Parietal lobe (tissue), 1 donor: ENCODE results near the gene VPS35L. TPM values are rescaled to one million over a fixed set of nuclear protein-coding genes. Genes with fewer than 3 reads are reported as not detected.

Experiments
- total RNA-seq: library from RNA; depleted of rRNA; stranded (reverse); fragments of >200 nt; gene quantifications from one replicate; pipeline ENCODE4 v1.2.3, GENCODE V29; 2014

The VPS35L gene, protein sequence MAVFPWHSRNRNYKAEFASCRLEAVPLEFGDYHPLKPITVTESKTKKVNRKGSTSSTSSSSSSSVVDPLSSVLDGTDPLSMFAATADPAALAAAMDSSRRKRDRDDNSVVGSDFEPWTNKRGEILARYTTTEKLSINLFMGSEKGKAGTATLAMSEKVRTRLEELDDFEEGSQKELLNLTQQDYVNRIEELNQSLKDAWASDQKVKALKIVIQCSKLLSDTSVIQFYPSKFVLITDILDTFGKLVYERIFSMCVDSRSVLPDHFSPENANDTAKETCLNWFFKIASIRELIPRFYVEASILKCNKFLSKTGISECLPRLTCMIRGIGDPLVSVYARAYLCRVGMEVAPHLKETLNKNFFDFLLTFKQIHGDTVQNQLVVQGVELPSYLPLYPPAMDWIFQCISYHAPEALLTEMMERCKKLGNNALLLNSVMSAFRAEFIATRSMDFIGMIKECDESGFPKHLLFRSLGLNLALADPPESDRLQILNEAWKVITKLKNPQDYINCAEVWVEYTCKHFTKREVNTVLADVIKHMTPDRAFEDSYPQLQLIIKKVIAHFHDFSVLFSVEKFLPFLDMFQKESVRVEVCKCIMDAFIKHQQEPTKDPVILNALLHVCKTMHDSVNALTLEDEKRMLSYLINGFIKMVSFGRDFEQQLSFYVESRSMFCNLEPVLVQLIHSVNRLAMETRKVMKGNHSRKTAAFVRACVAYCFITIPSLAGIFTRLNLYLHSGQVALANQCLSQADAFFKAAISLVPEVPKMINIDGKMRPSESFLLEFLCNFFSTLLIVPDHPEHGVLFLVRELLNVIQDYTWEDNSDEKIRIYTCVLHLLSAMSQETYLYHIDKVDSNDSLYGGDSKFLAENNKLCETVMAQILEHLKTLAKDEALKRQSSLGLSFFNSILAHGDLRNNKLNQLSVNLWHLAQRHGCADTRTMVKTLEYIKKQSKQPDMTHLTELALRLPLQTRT
- total RNA-seq: 54.5 TPM

DNA sequence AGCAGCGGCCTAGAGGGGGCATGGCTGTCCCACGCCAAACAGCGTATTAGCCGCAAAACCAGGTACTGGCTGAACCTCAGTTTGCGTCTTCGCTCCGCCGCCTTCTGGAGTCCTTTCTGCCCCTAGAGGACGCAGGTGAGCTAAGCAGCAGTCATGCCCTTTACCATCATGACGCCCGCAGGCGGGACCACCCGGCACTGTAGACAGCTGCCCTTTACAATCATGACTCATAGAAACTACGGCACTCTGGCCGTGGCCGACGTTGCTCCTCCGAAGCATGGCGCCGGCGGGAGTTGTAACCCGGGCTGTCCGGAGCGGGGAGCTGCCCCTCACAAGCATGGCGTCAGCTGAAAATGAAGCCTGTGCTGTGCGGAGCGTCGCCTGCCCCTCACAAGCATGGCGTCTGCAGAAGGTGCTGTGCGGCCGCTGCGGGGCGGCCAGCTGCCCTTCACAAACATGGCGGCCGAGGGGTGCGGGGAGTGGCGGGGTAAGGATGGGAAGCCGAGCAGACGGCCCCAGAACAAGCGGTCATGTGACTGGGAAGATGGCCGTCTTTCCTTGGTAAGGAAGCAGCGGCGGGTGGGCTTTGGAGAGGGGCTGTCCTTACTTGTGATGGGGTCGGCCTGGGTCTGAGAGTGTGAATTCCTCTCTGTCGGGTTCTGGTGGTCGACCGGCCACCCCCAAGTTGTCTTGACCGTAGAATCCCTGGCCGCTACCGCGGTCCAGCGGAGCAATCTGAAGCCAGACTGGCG is at the start of gene VPS35L:
Gene VPS35L (plus strand): TSS at position 518 of the 752 bp plus-strand sequence. CDS start 27 bp downstream, at position 545.

GRCh38 chr16:19521471-19522396 is 33.8 kb upstream of the VPS35L start, which contains the start of gene GDE1:
TSS of gene GDE1 (minus strand) at chr16:19522098. CDS start at chr16:19521964, 134 bp downstream.

DNA sequence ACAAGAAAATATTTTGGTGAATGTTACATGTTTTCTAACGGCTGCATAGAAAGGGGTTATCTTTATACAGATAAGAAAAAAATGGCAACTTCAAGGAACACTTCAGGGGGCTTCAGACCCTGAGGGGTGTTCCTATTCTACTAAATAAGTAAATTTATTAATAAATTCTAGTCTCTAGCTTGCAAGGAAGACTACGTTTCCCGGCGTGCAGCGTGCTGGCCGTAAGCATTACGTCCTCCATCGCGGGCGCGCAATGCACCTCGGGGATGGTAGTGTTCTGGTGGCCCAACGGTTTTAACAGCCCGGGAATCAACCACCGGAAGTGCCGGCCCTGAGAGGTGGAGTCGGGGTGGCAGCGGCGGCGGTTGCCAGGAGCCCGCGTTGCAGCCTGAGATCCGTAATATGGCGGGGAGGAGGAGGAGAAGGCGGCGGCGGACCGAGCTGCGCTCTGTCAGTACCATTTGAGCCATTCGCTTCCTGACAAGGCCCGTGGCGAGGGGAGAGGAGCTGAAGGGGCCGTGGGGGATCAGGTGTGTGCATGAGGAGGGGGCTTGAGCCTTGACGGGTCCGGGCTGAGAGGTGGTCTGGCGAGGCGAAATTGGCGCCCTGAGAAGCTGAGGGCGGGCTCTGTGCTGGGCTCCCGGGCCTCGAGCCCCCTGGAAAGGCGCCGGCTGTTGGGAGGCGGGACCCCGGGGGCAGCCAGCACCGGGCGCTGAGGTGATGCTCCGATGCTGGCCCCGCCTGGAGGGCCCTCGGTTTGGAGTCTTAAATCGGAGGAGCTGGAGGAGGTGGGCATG is 31.7 kb upstream of the VPS35L start, which contains the start of gene CCP110:
Gene CCP110 (plus strand): TSS at position 384 of the 797 bp plus-strand sequence. CDS start 3,940 bp downstream, outside the sequence.

GRCh38 chr16:19717741-19718623 is 162.5 kb downstream of the VPS35L start, which contains the start of the genes IQCK and KNOP1:
TSS of gene IQCK (plus strand) at chr16:19718271. CDS start at chr16:19718307, 36 bp downstream.
TSS of gene KNOP1 (minus strand) at chr16:19718227. CDS start at chr16:19715035, 3,192 bp downstream.

Other genes starting within 250 kb of the VPS35L start
- 0.31 TPM for gene TMC5, start 137.8 kb upstream of the VPS35L start, total RNA-seq
- 37.6 TPM for gene GDE1, start 33.6 kb upstream of the VPS35L start, total RNA-seq
- 100 TPM for gene CCP110, start 31.8 kb upstream of the VPS35L start, total RNA-seq
- 27.2 TPM for gene KNOP1, start 162.5 kb downstream of the VPS35L start, total RNA-seq
- 20.0 TPM for gene IQCK, start 162.6 kb downstream of the VPS35L start, total RNA-seq